HepG2 (cell line): Measurements from ENCODE around the gene CYP4A22. TPM values are rescaled to one million over a fixed set of nuclear protein-coding genes. Genes with fewer than 3 reads are reported as not detected.

Experiments used
- SMARCC2 ChIP-seq: fragments of 450-650 bp; IDR thresholded peaks from 2 replicates; pipeline ENCODE4 v1.6.1; 2017; ENCODE audit warnings: antibody characterized with exemption, mild to moderate bottlenecking
- polyA plus RNA-seq, 8 experiments: library from polyadenylated mRNA; depleted of rRNA in 3 of 8; stranded (reverse) in 7 of 8; unstranded in 1 of 8; fragments of >200 nt; fragmentation: Illumina TruSeq in 4 of 8; extraction: Trizol in 4 of 8; gene quantifications; 2 replicates each; pipeline versions ENCODE4 v1.2.1 to v1.2.3, GENCODE V29; 2011 to 2016; ENCODE audit warnings: low read depth in 4 of 8, missing spikeins in 1 of 8, mixed read lengths in 1 of 8; ENCODE audit not compliant: insufficient read depth in 1 of 8
- total RNA-seq, 5 experiments: library from RNA; depleted of rRNA; stranded (reverse); fragments of >200 nt; fragmentation: Illumina TruSeq; extraction: Trizol; gene quantifications; 2 replicates each; pipeline ENCODE4 v1.2.3, GENCODE V29; 2016; ENCODE audit warnings: low read depth in 1 of 5

CYP4A22 gene
- total and polyA plus RNA-seq, 2 of the 13 experiments (the other 11 are each of a cell fraction or from before 2014, with no cell fraction given) = not detected

DNA sequence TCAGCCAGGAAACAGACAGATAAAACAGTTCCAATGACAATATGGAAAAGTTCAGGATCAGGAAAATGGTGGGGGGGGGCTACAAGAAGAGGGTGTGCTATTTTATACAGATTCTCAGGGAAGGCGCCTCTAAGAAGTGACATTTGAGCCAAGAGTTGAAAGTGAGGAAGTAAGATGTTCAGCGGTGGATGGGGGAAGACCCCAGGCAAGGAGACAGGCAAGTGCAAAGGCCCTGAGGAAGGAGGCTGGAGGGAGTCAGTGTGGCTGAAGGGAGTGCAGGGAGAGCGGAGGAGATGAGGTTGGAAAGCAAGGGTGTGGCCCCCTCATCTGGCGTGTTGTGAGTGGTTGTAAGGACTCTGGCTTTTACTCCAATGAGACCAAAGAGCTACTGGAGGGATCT, 61.0 kb downstream of the CYP4A22 start (continued):
- TF ChIP-seq SMARCC2 = no peak

Other genes starting within 250 kb of the CYP4A22 start
- gene CYP4A11, start 196.0 kb upstream of the CYP4A22 start, total RNA-seq (2016; rRNA removed; fragmentation: Illumina TruSeq; extraction: Trizol) = not detected in 2 replicates
- not detected in 2 replicates for gene CYP4A11, start 196.0 kb upstream of the CYP4A22 start, polyA plus RNA-seq (2011; rRNA removed)
- gene CYP4X1, start 113.8 kb upstream of the CYP4A22 start, total RNA-seq (2016; rRNA removed; fragmentation: Illumina TruSeq; extraction: Trizol) = 0.07 TPM in 1 of 2 replicates, not detected in the other
- gene CYP4X1, start 113.8 kb upstream of the CYP4A22 start, polyA plus RNA-seq (2011; rRNA removed) = not detected in 2 replicates
- gene CYP4Z1, start 70.2 kb upstream of the CYP4A22 start, total RNA-seq (2016; rRNA removed; fragmentation: Illumina TruSeq; extraction: Trizol) = not detected in 2 replicates
- not detected in 2 replicates for gene CYP4Z1, start 70.2 kb upstream of the CYP4A22 start, polyA plus RNA-seq (2011; rRNA removed)
- gene PDZK1IP1, start 52.6 kb downstream of the CYP4A22 start, total RNA-seq (2016; rRNA removed; fragmentation: Illumina TruSeq; extraction: Trizol) = 0.24 TPM in 1 of 2 replicates, not detected in the other
- 1.6 TPM in 2 replicates for gene PDZK1IP1, start 52.6 kb downstream of the CYP4A22 start, polyA plus RNA-seq (2011; rRNA removed)
- not detected in 2 replicates for gene TAL1, start 94.8 kb downstream of the CYP4A22 start, total RNA-seq (2016; rRNA removed; fragmentation: Illumina TruSeq; extraction: Trizol)
- gene TAL1, start 94.8 kb downstream of the CYP4A22 start, polyA plus RNA-seq (2011; rRNA removed) = 0.05 and 0.07 TPM in 2 replicates
- gene STIL, start 176.7 kb downstream of the CYP4A22 start, total RNA-seq (2016; rRNA removed; fragmentation: Illumina TruSeq; extraction: Trizol) = 18.6 and 22.8 TPM in 2 replicates
- gene STIL, start 176.7 kb downstream of the CYP4A22 start, polyA plus RNA-seq (2011; rRNA removed) = 7.9 and 13.7 TPM in 2 replicates
- gene CMPK1, start 196.3 kb downstream of the CYP4A22 start, total RNA-seq (2016; rRNA removed; fragmentation: Illumina TruSeq; extraction: Trizol) = 92.0 and 134 TPM in 2 replicates
- 26.7 and 38.3 TPM in 2 replicates for gene CMPK1, start 196.3 kb downstream of the CYP4A22 start, polyA plus RNA-seq (2011; rRNA removed)